CD4-positive, alpha-beta T cell treated with Interleukin-12 subunit alpha and Interleukin-12 subunit beta, for 1 hour (primary cell): ENCODE data around the gene LAMA5.

Experiments used
- DNase-seq: peaks from one replicate; pipeline ENCODE4 v3.0.0-alpha.2; 2020

LAMA5 gene

DNA sequence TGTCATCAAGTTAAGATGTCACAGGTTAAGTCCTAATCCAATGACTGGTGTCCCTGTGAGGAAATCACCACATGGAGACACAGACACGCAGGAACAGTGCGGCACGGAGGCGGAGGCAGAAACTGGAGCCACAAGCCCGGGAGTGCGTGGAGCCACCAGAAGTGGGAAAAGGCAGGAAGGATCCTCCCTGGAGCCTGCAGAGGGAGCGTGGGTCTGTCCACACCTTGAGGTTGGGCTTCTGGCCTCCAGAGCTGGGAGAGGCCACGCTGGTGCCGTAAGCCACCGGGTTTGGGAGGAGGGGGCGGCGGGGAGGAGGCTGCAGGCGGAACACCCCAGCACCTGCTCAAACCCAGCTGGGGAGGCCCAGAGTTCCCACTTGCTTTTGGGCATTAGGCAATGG lies 36.2 kb upstream of the LAMA5 start:
- DNase-seq, result no peak

DNA sequence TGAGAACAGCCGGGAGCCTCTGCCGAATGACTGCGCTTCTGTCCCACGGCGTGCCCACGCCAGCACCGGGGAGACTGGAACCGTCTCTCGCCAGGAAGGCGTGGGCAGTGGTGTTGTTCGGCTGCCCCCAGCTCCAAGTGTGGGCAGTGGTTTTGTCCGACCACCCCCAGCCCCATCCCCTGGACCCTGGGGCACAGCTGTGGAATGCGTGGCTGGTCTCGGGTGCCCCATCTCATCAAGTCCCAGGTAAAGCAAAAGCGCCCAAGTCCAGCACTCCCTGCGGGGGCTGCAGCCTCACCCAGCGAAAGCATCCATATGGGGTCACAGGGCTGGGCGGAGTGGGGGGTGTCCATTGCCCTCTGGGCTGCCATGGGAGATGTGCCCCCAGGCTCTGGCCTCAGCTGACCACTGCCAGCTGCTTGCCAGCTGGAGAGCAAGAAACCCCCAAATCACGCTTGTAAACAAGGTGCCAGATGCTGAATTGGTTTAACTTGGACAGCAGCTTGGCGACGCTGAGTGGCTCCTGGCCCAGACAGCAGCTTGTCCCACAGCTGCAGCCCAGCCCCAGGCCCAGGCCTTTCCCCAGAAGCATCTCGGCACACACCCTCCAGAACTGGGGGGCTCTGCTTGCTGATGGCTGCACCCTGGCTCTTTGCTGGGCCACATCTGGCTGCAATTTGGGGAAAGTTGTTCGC lies 35.5 kb upstream of the LAMA5 start:
- no peak for DNase-seq

DNA sequence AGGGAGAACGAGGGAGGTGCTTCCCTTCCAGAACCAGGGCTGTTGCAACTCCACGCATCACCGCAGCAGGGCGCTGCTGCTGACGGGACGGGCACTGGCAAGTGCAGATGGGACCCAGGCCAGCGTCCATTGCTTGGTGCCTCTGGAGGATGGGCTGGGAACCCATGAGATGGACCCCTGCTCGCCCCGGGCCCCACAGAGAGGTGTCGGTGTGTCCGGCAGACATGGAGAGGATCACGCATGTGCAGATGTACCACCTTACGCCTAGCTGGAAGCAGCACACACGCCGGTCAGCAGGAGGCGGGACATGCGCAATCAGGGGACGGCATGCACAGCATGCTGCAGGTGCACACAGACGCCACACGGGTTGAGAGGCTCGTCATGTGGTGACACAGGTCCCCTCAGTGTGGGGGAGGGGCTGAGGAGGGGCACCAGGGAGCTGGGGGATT lies 34.2 kb upstream of the LAMA5 start:
- no peak for DNase-seq

DNA sequence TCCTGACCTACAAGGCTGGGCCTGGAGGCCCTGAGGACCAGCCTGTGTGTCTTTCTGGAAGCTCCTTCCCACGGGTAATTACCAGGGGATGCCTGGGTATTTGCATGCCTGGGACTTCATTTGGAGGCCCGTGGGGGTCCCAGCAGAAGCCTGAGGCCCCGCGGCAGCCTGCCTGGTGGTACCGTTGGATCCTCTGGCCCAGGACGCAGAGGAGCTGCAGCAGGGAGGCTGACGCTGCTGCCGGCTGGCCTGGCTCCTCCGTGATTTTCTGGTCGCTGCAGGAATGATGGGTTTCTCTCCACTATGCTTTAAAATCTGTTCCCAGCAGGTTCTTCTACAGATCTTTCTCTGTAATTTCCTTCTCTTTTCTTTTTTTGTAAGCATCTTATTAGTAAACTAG lies 33.4 kb upstream of the LAMA5 start:
- DNase-seq, result no peak

DNA sequence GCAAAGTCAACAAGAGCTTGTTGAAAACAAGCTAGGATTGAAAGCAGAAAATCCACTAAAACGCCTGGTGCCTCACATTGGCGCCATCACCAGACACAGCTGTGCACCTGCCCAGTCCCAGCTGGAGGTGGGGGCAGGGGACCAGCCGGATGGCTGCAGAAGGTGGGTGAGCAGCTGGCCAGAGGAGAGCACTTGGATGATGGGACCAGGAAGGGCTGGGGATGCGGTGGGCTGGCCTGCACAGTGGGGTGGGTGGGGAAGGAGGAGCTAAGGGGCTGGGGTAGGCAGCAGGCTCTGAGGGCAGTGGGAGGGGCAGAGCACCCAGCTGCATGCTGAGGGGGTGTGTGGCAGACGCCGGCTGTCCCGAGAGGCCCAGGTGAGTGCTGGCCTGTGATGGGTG lies 32.9 kb upstream of the LAMA5 start:
- DNase-seq, result no peak

DNA sequence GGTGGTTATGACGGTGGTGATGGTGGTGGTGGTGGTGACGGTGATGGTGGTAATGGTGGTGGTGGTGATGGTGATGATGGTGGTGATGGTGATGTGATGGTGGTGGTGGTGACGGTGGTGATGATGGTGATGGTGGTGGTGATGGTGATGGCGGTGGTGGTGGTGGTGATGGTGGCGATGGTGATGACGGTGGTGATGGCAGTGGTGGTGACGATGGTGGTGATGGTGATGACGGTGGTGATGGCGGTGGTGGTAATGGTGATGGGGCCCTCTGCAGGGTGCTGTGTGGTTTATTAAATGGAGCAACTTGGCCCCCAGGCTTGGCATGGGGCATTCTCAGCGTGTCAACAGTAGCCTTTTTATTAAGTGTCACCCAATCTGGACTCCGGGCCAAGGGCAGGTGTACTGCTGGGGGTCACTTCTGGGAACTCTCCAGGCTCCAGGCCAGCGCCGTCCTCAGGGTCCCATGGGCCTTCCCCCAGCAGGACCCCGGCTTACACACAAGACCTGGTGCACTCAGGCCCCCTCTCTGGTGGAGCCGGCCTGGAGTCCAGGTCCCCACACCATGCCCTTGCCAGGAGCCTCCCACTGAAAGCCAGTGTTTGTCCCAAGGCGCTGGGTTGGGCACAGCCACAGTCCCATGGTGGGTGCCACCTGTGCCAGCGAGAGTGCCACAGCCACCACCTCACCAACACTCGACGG lies 31.2 kb upstream of the LAMA5 start:
- no peak for DNase-seq

DNA sequence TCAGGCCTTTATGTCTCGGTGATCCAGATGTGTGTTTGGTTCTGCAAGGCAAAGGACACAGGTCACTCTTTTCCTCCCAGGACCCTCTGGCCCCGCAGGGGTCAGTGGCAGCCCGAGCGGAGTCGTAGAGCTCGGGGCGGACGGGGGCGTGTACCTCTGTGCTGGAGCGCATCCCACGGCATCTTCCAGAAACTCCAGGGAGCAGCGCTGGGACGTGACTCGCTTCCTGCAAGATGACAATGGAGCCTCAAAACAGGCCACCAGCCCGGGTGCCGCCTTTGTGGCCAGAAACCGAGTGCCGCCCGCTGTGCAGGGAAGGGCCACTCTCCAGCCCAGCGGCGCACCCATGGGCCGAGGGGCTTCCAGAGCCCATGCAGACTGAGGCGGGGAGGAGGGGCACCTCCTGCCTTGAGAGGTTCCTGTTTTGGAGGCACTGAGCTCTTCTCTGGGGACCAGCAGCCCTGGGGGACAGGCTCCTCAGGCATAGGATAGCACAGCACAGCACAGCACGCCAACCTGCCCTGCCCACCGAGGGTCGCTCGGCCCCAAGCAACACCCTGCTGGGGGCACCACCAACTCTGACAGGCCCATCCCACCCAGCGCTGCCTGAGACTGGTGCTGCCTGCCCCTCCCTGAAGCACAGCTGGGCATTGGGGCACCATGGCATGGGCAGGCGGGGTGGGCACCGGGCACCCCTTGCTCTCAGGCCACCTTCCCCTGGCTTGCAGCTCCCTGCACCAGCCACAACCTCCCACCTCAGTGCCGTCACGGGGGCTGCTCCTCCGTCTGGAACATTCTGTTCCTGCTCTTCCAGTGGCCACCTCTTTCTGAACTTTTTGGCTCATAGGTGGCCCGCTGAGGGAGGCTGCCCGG lies 29.5 kb upstream of the LAMA5 start:
- no peak for DNase-seq

DNA sequence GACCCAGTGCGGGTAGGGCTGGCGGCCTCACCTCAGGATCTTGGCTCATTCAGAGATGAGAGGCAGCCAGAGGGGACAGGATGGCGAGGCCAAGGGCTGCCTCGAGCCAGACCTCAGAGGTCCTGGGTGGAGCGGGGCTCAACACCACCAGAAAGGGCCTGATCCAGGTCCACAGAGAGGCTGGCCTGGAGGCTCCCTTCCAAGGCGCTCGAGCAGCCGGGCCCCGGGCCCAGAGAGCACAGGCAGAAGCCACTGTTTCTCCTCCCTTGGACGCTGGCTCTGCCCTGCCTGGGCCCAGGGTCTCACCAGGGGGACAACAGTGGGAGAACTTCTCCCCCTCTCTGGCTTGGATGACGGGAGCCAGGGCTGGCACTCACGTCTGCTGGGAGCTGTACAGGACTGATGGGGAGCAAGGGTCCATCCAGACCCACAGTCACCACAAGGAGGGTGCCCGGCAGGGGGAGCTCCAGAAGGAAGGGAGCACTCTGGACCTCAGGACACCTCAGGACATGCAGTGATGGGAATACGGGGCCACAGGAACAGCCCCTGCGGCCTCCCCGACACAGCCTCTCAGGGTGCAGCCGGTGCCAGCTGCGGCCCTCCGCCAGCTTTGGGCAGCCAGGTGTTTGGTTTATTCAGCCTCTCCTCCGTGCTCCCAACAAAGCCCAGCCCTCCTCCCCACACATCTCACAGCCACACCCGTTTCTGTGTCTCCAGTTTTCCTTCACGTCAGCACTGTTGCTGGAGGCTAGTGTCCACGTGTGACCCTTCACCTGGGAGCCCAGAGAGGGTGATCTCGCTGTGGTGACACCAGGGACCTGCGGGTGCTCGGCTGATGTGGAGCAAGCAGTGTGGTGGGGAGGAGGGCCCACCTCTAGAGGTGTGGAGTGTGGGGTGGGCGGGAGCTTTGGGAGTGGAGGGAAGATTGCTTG lies 28.5 kb upstream of the LAMA5 start:
- DNase-seq, result no peak

DNA sequence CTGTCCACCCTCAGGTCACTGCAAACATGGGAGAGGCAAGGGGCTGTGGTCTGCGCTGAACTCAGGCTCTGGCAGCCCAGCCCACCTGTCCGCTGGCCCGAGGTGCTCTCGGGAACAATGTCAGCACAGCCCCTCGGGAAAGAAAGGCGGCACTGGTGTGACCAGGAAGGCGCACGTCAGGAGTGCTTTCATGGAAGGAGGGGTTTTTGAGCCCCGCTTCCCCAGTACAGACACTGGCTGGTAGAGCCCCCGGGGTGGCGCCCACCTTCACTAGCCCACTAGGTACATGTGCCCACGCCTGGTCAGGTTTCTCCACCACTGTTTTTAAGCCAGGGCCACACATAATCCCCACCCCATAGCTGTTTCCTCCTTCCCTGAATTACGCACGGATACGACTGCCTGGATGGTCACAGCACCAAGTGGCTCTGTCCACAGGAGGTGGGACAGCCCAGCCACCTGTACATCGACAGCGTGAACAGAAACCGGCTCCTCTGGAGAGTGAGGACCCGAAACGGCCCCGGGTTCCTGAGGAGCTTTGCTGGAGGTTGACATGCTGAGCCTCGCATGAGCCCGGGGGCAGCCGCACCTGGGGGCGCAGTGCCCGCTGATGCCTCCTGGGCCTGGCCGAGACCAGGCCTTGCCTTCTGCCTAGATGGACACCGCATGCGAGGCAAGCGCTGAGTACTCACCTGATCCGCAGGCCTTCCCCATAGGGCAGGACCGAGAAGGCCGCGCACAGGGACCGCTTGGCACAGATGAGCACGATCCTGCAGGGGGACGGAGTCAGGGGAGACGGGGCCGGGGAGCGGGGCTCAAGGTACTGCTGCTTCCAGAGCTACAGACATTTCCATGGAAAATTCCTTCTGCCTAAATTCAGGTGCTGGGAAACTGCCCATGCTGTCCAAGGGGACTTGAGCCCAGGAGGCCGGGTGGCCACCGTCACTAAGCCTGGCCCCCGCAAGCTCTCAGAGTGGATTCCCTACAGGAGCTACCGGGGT lies 27.4 kb upstream of the LAMA5 start:
- DNase-seq, result no peak

DNA sequence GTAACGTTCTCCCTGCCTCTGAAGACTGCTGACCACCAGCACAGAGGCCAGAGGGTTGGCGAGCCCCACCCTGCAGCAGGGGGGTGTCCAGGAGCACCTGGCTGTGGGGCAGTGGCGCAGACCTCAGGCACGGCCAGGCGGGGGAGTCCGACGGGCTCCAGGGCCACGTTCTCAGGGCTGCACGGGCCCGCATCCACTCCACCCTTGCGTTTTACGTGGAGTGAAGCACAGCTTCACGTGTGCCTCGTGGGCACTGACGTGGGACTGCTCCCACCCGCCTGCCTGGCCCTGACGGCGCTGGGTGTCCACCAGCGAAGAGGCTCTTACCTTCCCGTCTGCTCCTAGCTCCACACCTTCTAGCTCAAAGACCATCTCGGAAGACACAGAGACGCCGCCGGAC lies 26.7 kb upstream of the LAMA5 start:
- DNase-seq, result no peak

DNA sequence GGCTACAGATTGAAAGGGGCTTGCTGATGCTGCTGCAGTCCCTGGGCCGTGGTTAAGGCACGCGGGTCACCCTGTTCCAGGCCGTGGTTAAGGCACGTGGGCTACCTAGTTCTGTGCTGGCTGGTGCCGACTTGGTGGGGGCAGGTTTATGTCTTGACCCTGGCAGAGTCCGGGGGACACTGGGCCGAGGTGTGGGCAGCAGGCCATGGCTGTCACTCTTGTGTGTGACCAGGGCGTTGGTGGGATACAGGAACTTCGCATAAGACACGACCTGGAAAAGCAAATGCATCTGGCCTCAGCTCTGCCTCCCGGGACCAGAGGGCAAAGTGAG lies 26.2 kb upstream of the LAMA5 start:
- no peak for DNase-seq

DNA sequence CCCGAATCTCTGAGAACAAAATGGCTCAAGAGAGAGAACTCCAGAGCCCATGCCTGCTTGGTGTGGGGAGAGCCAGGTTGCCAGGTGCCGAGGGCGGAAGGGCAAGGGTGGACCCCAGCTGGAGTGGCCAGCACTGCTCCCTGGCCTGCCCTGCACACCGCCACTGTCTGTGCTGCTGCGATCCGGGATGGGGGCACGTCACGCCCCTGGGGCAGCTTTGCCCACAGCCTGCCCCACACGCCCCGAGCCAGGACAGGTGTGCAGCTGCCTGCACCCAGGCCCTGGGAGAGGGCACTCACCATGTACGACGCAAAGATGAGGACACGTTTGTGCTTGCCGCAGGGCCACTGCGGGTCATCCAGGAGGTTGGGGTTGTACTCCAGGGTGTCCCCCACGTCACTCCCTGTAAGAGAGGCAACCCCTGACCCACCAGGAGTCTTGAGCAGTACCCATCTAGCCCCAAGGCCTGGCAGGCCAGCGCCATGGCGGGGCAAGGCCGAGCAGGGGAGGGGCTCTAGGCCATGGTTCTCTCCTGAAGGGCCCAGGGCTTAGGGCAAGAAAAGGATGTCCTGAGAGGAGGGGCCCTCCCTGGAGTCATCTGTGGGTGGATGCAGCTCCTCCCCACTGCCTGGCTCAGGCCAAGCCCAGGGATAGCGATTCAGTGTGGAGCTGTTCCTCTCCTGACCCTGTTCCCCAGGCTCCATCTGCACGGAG lies 25.7 kb upstream of the LAMA5 start:
- no peak for DNase-seq

DNA sequence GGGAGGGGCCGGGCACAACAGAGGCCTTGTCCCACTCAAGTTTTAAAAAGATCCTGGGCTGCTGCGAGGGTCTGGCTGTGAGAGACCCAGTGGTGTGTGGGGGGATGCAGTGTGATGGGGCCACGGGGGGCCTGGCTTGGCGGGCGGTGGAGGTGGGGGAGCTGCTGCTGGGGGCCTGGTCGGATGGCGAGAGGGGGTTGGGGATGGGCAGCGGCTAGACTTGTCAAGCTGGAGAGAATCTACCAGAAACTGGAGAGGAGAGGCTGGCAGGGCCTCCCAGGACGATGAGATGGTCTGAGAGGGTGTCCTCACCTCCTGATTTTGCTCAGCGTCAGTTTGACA lies 24.9 kb upstream of the LAMA5 start:
- no peak for DNase-seq

DNA sequence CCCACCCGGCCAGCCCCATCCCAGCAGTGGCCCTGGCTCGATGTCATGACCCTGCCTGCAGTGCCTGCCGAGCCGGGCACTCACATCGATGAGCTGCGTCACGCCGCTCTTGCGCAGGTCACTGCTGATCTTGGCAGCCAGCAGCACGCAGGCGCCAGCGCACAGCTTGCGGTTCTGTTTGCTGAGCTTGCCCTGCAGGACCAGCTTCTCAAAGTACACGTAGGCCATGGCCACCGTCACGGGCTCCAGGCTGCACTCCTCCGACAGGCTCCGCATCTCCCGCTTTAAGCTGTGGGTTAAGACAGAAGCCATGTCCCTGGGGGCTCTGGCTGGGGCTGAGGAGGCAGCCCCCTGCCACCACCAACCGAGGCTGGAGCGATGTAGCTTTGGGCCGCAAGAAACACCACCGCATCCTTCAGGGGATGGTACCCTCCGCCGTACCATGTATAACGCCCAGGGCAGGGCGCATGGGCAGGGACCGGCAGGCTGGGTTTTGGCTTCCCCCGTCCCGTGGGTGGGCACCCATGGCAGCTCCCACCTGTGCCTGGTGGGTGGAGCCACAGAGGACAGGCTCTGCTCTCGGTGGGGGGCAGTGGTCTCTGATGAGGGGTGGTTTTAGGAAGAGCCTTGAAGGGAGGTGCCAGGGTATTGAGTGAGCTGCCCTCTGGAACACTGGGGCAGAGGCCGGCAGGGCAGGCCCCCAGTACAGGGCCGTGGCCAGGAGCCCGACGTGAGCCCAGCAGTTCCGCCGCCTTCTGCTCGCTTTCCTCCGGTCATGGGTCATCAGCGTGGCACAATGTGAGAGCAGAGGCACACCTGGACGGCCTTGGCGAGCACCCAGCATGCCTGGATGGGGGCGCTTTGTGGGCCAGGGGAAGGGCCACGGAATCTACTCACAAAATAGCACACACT lies 24.3 kb upstream of the LAMA5 start:
- no peak for DNase-seq

DNA sequence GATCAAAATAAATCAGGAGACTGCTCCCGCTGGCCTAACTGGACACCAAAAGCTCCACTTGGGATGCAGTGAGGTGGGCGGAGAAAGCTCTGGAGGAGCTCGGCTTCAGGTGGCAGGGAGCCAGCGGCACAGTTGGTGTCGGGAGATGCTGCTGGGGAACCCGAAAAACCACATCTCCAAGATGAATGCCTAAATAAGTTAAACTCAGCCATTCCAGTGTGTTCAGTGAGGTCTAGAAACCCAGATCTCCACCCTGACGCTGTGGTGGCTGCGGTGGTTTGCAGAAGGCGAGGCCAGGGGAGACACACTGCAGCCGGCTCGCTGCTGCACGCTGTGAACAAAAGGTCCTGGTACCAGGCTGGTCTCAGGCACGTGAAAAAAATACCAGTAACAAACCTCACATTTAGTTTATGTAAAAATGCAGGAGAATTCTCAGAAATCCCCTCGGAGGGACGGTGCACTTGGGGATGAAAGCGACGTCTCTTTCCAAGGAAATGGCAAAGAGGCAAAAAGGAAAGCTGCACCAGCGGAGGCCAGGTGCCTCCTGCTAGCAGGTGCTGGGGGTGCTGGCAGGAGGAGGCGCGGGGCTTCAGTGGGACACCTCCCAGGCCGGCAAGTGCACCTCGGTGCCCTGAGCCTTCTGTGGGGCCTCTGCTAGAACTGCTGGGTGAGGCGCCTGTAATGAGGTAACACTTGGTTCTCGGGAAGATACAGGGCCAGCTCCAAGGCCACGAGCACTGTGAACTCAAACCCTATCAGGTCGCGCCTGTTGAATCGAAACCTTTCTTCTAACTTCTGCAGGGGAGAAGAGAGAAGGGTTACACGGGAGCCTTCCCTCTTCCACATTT lies 23.4 kb upstream of the LAMA5 start:
- no peak for DNase-seq

DNA sequence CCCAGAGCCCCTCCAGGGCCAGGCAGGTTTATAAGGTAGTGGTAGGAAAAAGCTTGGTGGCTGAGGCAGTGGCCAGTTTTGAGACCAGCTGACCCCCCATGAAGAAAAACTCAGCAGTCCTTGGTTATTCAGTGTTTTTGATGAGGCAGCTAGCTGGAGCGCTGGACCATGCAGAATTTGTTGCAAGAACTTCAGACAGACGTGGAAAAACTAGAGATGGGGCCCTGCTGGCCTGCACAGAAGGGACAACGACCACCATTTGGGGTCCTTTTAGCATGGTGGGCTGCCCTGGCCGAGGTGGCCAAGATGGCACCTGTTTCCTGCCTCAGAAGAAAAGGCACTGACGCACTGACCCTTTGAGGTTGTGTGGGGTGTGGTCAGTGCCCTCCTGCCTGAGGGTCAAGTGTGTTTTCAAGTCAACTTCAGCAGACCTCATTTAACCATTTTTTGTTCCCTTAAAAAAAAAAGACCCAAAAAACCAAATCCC lies 22.5 kb upstream of the LAMA5 start:
- DNase-seq, result no peak

DNA sequence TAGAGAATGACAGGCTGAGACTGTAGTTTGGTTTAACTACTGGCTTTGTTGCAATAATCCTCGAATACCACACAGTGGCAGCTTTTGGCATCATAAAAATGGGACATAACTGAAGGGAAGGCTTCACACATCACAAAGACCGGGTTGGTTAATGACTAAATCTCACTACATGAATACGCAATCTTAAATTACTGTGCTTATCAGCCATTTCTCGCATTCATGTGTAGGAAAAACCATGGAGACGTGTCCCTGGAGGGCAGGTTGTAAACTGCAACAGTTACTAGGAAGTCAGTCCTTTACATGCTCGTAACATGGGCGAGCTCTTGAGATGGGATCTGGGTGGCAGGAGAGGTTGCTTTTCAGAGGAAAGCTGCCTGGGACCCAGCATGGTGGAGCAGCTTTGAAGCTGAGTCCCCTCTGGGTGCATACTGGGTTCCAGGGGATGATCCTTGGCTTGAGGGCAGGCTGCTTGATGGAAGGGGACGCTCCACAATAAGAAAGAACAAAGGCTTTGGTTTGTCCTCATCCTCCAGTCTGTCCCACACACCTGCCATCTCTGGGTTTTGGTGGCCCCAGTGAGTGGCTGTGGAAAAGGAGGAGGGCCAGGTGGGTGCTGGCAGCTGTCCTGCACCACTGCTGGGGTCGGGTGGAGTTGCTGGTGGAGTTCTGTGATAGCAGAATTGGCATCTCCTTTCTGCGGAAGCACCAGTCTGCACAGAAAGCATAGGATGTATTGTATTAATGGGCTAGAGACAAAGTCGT lies 21.9 kb upstream of the LAMA5 start:
- DNase-seq, result no peak
